ENCODE measurements around the gene TNK2. TPM values are rescaled to one million over a fixed set of nuclear protein-coding genes. Genes with fewer than 3 reads are reported as not detected.
"Not testable (repeated sequence)": the region's sequence is repeated elsewhere in the genome, so short reads cannot be mapped to it uniquely, and the experiment has no call there.

The TNK2 gene
- total RNA-seq, 1 donor from 2014 or later: 46.2 TPM

- not testable (repeated sequence) for H3K4me1 Mint-ChIP-seq (ENCODE audit: low read depth, unreplicated experiment); DNase-seq; H3K9me3 Mint-ChIP-seq (ENCODE audit: unreplicated experiment); H3K4me3 Mint-ChIP-seq (ENCODE audit: unreplicated experiment); H3K27ac Mint-ChIP-seq (ENCODE audit: unreplicated experiment)
- H3K36me3 Mint-ChIP-seq (ENCODE audit: unreplicated experiment): peaks cover 30% of the 10 kb centered on the region
- peaks cover 11% of the 10 kb centered on the region for H3K27me3 Mint-ChIP-seq (ENCODE audit: unreplicated experiment)
These were observed 38.8 kb upstream of the TNK2 start for GRCh38 chr3:195946910-195947699.

GRCh38 chr3:195941265-195941815 lies 33.0 kb upstream of the TNK2 start:
- not testable (repeated sequence) for H3K27ac Mint-ChIP-seq (ENCODE audit: unreplicated experiment); H3K4me1 Mint-ChIP-seq (ENCODE audit: low read depth, unreplicated experiment); H3K4me3 Mint-ChIP-seq (ENCODE audit: unreplicated experiment); DNase-seq
- Mint-ChIP-seq H3K27me3 (ENCODE audit: unreplicated experiment) (peaks cover 17% of the 10 kb centered on the region), H3K9me3 (ENCODE audit: unreplicated experiment) (peaks cover 10% of the 10 kb centered on the region), H3K36me3 (ENCODE audit: unreplicated experiment) (peaks cover 34% of the 10 kb centered on the region)

DNA sequence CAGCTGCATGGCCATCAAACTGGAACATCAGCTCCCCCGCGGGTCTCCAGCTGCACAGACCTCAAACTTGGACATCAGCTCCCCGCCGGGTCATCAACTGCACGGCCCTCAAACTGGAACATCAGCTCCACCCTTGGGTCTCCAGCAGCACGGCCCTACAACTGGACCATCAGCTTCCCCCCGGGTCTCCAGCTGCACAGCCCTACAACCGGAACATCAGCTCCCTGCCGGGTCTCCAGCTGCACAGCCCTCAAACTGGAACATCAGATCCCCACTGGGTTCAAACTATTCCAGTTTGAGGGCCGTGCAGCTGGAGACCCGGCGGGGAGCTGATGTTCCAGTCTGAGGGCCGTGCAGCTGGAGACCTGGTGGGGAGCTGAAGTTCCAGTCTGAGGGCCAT lies 32.5 kb upstream of the TNK2 start:
- H3K27ac Mint-ChIP-seq (ENCODE audit: unreplicated experiment); H3K4me1 Mint-ChIP-seq (ENCODE audit: low read depth, unreplicated experiment); DNase-seq; H3K4me3 Mint-ChIP-seq (ENCODE audit: unreplicated experiment): not testable (repeated sequence)
- Mint-ChIP-seq H3K36me3 (ENCODE audit: unreplicated experiment) (peaks cover 34% of the 10 kb centered on the region), H3K27me3 (ENCODE audit: unreplicated experiment) (peaks cover 17% of the 10 kb centered on the region), H3K9me3 (ENCODE audit: unreplicated experiment) (peaks cover 10% of the 10 kb centered on the region)

GRCh38 chr3:195939526-195940470 lies 31.4 kb upstream of the TNK2 start:
- H3K36me3 Mint-ChIP-seq (ENCODE audit: unreplicated experiment): peaks cover 27% of the 10 kb centered on the region
- H3K4me1 Mint-ChIP-seq (ENCODE audit: low read depth, unreplicated experiment); DNase-seq; H3K4me3 Mint-ChIP-seq (ENCODE audit: unreplicated experiment); H3K27ac Mint-ChIP-seq (ENCODE audit: unreplicated experiment): not testable (repeated sequence)
- H3K27me3 Mint-ChIP-seq (ENCODE audit: unreplicated experiment): peaks cover 17% of the 10 kb centered on the region
- peaks cover 12% of the 10 kb centered on the region for H3K9me3 Mint-ChIP-seq (ENCODE audit: unreplicated experiment)

DNA sequence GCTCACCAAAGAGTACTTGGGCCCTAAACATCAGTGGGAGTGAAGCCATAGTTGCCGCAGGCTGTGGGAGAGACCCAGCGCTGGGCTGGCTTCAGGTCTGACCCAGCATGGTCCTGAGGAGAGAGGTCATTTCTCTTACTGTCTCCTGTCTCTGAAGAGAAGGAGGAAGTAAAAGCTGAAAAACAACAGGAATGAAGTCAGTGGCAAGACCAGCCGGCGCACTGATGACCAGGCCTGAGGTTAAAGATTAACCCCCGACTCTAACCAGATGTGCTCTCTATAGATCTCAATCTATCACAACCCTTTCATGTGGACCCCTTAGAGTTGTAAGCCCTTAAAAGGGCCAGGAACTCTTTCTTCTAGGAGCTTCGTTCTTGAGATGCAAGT lies 24.7 kb upstream of the TNK2 start:
- DNase-seq; H3K4me1 Mint-ChIP-seq (ENCODE audit: low read depth, unreplicated experiment); H3K27me3 Mint-ChIP-seq (ENCODE audit: unreplicated experiment); H3K4me3 Mint-ChIP-seq (ENCODE audit: unreplicated experiment); H3K27ac Mint-ChIP-seq (ENCODE audit: unreplicated experiment); H3K9me3 Mint-ChIP-seq (ENCODE audit: unreplicated experiment); H3K36me3 Mint-ChIP-seq (ENCODE audit: unreplicated experiment): not testable (repeated sequence)

GRCh38 chr3:195932418-195933043 lies 24.2 kb upstream of the TNK2 start:
- H3K4me1 Mint-ChIP-seq (ENCODE audit: low read depth, unreplicated experiment): peaks cover 7% of the 10 kb centered on the region
- TF ChIP-seq CTCF (IDR thresholded peaks at IDR 0.05; ENCODE audit: partially characterized antibody, unreplicated experiment): no peak
- no peak overlapping the region for H3K27ac Mint-ChIP-seq (ENCODE audit: unreplicated experiment)
- H3K27me3 Mint-ChIP-seq (ENCODE audit: unreplicated experiment): no peaks in the 10 kb centered on the region
- peaks cover 2% of the 10 kb centered on the region for H3K9me3 Mint-ChIP-seq (ENCODE audit: unreplicated experiment)
- DNase-seq: no peak
- no peak overlapping the region for H3K4me3 Mint-ChIP-seq (ENCODE audit: unreplicated experiment)
- H3K36me3 Mint-ChIP-seq (ENCODE audit: unreplicated experiment): no peaks in the 10 kb centered on the region

DNA sequence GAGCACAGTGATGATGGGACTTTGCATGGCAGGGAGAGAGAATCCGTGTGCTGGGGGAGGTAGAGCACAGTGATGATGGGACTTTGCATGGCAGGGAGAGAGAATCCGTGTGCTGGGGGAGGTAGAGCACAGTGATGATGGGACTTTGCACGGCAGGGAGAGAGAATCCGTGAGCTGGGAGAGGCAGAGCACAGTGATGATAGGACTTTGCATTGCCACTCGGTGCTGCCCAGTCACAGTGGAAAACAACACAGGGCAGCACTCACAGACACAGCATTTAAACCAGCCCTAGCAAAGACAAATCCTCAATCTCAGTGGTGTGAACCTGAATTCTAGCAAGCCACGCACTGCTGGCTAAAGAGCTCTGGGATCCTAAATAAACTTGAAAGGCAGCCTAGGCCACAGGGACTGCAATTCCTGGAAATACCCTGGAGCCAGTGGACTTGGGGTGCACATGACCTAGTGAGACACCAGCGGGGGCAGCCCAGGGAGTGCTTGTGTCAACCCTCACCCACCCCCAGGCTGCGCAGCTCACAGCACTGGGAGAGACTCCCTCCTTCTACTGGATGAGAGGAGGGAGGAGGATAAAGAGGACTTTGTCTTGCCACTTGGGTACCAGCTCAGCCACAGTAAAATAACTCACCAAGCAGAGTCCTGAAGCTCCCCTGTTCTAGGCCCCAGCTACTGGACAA lies 23.4 kb upstream of the TNK2 start:
- Mint-ChIP-seq H3K27me3 (ENCODE audit: unreplicated experiment) (no peaks in the 10 kb centered on the region), H3K36me3 (ENCODE audit: unreplicated experiment) (no peaks in the 10 kb centered on the region), H3K4me1 (ENCODE audit: low read depth, unreplicated experiment) (peaks cover 7% of the 10 kb centered on the region), H3K4me3 (ENCODE audit: unreplicated experiment) (no peak overlapping the region), H3K27ac (ENCODE audit: unreplicated experiment) (no peak overlapping the region), H3K9me3 (ENCODE audit: unreplicated experiment) (peaks cover 2% of the 10 kb centered on the region)
- TF ChIP-seq CTCF (IDR thresholded peaks at IDR 0.05; ENCODE audit: partially characterized antibody, unreplicated experiment): no peak
- no peak for DNase-seq
